NB4 (cell line): ENCODE measurements around the gene TEDC1.
A peak's percentile ranks its signal among the peaks of the same experiment; 100 is the strongest.

Source experiments
- DNase-seq: peaks from one replicate; pipeline ENCODE4 v3.0.0; 2010; ENCODE audit warnings: low read depth
- H3K4me3 ChIP-seq: one replicate; pipeline ENCODE4 v1.5.1; 2011; ENCODE audit warnings: mild to moderate bottlenecking, low read depth, low read length, moderate library complexity
- MYC ChIP-seq: IDR thresholded peaks from 2 replicates; pipeline ENCODE4 v1.6.1; 2011; ENCODE audit warnings: low read depth, low read length
- POLR2A ChIP-seq: IDR thresholded peaks from 2 replicates; pipeline ENCODE4 v1.6.1; 2011; ENCODE audit warnings: mild to moderate bottlenecking; ENCODE audit not compliant: insufficient read length; ENCODE audit errors: extremely low read depth
- TF ChIP-seq, protein P1 (sequence below): IDR thresholded peaks from one replicate; pipeline ENCODE4 v1.5.1; 2012; ENCODE audit warnings: low read depth, low read length
- TF ChIP-seq, protein P2 (sequence below): IDR thresholded peaks from 2 replicates; pipeline ENCODE4 v1.6.1; 2011; ENCODE audit warnings: low read depth, low read length

TEDC1 gene, protein sequence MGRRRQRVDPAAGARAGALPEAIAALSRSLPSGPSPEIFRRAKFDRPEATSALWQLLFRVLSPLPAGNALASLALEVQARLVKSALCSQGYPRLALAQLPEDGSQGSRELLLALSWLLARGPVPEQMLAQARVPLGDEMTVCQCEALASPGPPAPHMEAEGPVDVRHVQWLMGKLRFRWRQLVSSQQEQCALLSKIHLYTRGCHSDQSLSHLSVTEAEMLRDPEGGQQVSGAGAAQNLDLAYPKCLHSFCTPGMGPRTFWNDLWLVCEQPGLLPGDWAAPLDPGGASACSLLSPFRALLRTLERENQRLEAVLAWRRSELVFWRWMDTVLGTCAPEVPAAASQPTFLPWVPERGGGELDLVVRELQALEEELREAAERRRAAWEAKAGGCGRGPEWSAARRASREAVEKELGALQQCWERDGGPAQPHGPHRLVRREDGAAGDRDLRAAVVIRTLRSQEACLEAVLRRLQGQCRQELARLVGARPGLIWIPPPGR

DNA sequence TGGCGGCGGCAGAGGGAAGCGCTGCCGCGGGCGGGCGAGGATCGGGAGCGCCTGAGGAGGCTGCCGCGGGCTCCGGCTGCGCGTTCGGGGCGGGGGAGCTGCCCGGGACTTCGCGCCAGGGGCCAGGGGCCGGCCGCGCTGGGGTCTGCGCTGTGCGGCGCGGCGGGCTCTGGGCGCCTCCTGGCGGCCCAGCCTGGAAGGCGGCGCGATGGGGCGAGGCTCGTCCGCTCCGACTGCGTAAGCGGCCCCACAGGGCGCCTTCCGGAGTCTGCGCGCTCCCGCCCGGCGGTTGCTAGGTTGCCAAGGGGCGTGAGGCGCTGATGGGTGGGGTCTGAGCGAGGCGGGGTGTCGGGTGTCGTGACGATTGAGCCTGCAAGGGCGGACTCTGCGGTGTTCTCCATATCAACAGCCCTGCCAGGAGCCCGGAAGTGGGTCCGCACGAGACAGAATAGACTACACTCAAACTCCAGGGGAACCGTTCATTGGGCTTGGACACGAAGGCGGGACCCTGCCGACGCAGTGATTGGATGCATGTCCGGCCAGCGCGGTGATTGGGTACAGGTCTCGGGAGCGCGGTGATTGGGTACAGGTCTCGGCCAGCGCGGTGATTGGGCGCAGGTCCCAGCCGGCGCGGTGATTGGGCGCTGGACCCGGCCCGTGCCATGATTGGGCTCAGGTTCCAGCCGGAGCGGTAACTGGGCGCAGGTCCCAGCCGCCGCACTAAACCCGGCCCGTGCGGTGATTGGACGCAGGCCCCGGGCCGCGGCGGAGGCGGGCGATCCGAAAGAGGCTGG lies at the start of gene TEDC1:
Gene TEDC1 (plus strand): TSS at position 675 of the 794 bp plus-strand sequence. CDS start 130 bp downstream, outside the sequence.
- H3K4me3 ChIP-seq: peak within 1 kb of the TSS; percentile 61
- TF ChIP-seq POLR2A (peak; percentile 72), MYC (no peak; the same call in 1 of the 2 replicates)
- TF ChIP-seq, protein P1, sequence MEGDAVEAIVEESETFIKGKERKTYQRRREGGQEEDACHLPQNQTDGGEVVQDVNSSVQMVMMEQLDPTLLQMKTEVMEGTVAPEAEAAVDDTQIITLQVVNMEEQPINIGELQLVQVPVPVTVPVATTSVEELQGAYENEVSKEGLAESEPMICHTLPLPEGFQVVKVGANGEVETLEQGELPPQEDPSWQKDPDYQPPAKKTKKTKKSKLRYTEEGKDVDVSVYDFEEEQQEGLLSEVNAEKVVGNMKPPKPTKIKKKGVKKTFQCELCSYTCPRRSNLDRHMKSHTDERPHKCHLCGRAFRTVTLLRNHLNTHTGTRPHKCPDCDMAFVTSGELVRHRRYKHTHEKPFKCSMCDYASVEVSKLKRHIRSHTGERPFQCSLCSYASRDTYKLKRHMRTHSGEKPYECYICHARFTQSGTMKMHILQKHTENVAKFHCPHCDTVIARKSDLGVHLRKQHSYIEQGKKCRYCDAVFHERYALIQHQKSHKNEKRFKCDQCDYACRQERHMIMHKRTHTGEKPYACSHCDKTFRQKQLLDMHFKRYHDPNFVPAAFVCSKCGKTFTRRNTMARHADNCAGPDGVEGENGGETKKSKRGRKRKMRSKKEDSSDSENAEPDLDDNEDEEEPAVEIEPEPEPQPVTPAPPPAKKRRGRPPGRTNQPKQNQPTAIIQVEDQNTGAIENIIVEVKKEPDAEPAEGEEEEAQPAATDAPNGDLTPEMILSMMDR: peak; percentile 37
- TF ChIP-seq, protein P2, sequence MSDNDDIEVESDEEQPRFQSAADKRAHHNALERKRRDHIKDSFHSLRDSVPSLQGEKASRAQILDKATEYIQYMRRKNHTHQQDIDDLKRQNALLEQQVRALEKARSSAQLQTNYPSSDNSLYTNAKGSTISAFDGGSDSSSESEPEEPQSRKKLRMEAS: peak; percentile 67
- DNase-seq: peak; percentile 100

DNA sequence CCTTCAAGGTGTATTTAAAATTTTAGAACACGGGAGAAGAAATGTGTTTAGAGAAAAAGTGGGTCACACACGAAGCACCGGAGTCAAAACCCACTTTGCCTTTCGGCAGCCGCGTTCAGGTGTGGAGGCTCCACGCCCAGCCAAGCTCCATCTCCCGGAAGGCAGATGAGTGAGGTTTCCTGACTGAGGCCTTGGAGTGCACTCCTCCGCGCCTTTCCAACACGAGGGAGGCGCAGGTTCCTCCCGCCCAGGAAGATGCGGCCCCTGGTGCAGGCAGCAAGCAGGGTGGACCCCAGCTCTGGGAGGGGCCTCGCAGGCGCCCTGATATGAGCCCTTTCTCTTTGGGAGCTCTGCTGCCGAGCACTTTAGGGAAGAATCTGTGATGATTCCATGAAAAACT lies 48.9 kb upstream of the TEDC1 start:
- TF ChIP-seq POLR2A (no peak), MYC (no peak)
- TF ChIP-seq, protein P1: no peak
- TF ChIP-seq, protein P2: no peak
- no peak overlapping the region for H3K4me3 ChIP-seq
- no peak for DNase-seq

DNA sequence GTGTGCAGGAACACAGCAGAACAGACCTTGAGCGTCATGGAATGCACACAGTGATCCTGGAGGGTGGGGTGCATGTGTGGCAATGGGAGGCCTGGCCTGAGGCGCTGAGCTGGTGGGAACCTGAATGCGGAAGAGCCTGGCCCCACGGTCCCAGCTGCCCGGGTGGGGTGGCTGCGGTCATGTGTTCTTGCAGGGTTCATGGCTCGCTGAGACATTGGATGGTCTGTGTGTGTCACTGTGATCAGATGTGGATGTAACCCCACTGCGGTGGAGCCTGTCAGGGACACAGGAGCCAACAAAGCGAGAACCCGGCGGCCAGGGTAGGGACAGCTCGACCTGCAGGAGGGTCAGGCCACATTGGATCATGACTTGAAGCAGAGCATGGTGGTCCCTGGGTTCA lies 48.2 kb upstream of the TEDC1 start:
- TF ChIP-seq, protein P1: no peak
- TF ChIP-seq, protein P2: no peak
- no peak for TF ChIP-seq MYC
- no peak for TF ChIP-seq POLR2A
- H3K4me3 ChIP-seq: no peak overlapping the region
- no peak for DNase-seq

DNA sequence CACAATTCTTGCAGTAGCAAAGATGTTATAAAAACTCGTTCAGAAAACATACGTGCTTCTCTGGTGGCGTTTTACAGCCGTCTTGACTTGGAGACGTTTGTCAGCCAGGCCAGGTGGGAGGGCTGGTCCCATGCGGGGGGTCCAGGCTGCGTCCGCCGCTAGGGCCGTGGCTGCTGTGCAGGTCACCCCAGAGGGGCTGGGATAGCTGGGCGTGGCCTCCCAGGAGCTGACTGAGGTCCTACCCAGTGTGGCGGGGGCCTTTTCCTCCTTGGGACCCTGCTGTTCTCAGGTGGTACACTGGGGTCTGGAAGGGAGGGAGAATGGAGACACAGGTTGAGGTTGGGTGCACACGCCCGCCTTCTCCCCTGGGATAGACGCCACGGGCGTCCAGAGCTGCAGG lies 46.2 kb upstream of the TEDC1 start:
- no peak for DNase-seq
- TF ChIP-seq, protein P1: no peak
- TF ChIP-seq POLR2A: no peak
- TF ChIP-seq, protein P2: no peak
- no peak overlapping the region for H3K4me3 ChIP-seq

DNA sequence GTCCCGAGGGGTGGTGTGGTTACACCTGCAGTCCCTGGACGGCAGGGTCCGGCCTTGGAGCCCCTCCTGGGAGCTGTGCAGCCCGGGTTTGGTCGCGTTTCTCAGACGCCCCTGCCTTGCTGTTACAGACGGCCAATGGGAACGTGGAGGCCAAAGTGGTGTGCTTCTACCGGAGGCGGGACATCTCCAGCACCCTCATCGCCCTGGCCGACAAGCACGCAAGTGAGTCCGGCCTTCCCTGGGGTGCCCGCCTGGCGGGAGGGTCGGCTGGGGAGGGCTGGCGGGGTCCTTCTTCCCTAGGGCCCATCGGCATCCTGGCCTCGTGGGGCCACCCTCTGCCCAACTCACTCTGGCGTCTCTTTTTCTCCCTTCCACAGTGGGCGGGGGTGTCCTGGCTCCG lies 45.8 kb upstream of the TEDC1 start:
- no peak for DNase-seq
- no peak overlapping the region for H3K4me3 ChIP-seq
- TF ChIP-seq, protein P1: no peak
- TF ChIP-seq, protein P2: no peak
- no peak for TF ChIP-seq MYC
- no peak for TF ChIP-seq POLR2A
